Astrocyte (in vitro differentiated cells and primary cell): ENCODE data around the gene RANBP6. TPM values are rescaled to one million over a fixed set of nuclear protein-coding genes. Genes with fewer than 3 reads are reported as not detected.
A peak's percentile ranks its signal among the peaks of the same experiment; 100 is the strongest.

ENCODE experiments used
- DNase-seq: peaks from one replicate; pipeline ENCODE4 v3.0.0-alpha.2; 2010; ENCODE audit warnings: low read depth
- FAIRE-seq: peaks from 2 replicates; lab custom pipeline; 2011; peaks lifted over from hg19 to GRCh38; lab: Jason Lieb, UNC
- H2AFZ ChIP-seq: 2 replicates; pipeline ENCODE4 v1.6.0; 2012; ENCODE audit warnings: low read depth, low read length, inconsistent platforms
- H3K27ac ChIP-seq: 2 replicates; pipeline ENCODE4 v1.5.1; 2011; ENCODE audit warnings: low read depth, low read length, inconsistent platforms
- H3K27me3 ChIP-seq: 2 replicates; pipeline ENCODE4 v1.6.0; 2011; ENCODE audit warnings: low read length, inconsistent platforms; ENCODE audit not compliant: insufficient read depth
- H3K36me3 ChIP-seq: 2 replicates; pipeline ENCODE4 v1.5.1; 2011; ENCODE audit warnings: low read length, inconsistent platforms; ENCODE audit not compliant: insufficient read depth
- H3K4me1 ChIP-seq: 2 replicates; pipeline ENCODE4 v1.5.1; 2011; ENCODE audit warnings: low read length, inconsistent platforms; ENCODE audit not compliant: insufficient read depth
- H3K4me2 ChIP-seq: 2 replicates; pipeline ENCODE4 v1.6.0; 2012; ENCODE audit warnings: low read length, inconsistent platforms
- H3K4me3 ChIP-seq: 2 replicates; pipeline ENCODE4 v1.5.1; 2011; ENCODE audit warnings: low read depth, mild to moderate bottlenecking, low read length, inconsistent platforms; ENCODE audit not compliant: insufficient read depth
- H3K79me2 ChIP-seq: 2 replicates; pipeline ENCODE4 v1.6.0; 2012; ENCODE audit warnings: mild to moderate bottlenecking, low read length, inconsistent platforms; ENCODE audit not compliant: insufficient read depth
- H3K9ac ChIP-seq: 2 replicates; pipeline ENCODE4 v1.6.0; 2012; ENCODE audit warnings: mild to moderate bottlenecking, low read length, inconsistent platforms
- H3K9me3 ChIP-seq: 2 replicates; pipeline ENCODE4 v1.5.1; 2012; ENCODE audit warnings: low read depth, mild to moderate bottlenecking, low read length, inconsistent platforms; ENCODE audit not compliant: insufficient read depth
- H4K20me1 ChIP-seq: 2 replicates; pipeline ENCODE4 v1.6.0; 2012; ENCODE audit warnings: low read length, inconsistent platforms; ENCODE audit not compliant: insufficient read depth
- H3K27ac Mint-ChIP-seq: one replicate; pipeline ENCODE4 v1.8.0; 2021; ENCODE audit warnings: mild to moderate bottlenecking, mixed read lengths; ENCODE audit not compliant: unreplicated experiment
- H3K27me3 Mint-ChIP-seq: one replicate; pipeline ENCODE4 v1.8.0; 2021; ENCODE audit warnings: low read depth, mixed read lengths; ENCODE audit not compliant: unreplicated experiment
- H3K36me3 Mint-ChIP-seq: one replicate; pipeline ENCODE4 v1.8.0; 2021; ENCODE audit warnings: low read depth, mixed read lengths; ENCODE audit not compliant: unreplicated experiment
- H3K4me1 Mint-ChIP-seq: one replicate; pipeline ENCODE4 v1.8.0; 2021; ENCODE audit warnings: low read depth, mixed read lengths; ENCODE audit not compliant: unreplicated experiment
- H3K4me3 Mint-ChIP-seq: one replicate; pipeline ENCODE4 v1.8.0; 2021; ENCODE audit warnings: mild to moderate bottlenecking, moderate library complexity, mixed read lengths; ENCODE audit not compliant: unreplicated experiment
- H3K9me3 Mint-ChIP-seq: one replicate; pipeline ENCODE4 v1.8.0; 2021; ENCODE audit warnings: mild to moderate bottlenecking, mixed read lengths; ENCODE audit not compliant: unreplicated experiment
- CTCF ChIP-seq: IDR thresholded peaks from 2 replicates; pipeline ENCODE4 v1.5.1; 2011; ENCODE audit warnings: low read depth, mild to moderate bottlenecking, inconsistent platforms, low read length, moderate library complexity; ENCODE audit not compliant: insufficient read depth
- EZH2 ChIP-seq: IDR thresholded peaks from 2 replicates; pipeline ENCODE4 v1.6.1; 2012; ENCODE audit warnings: mild to moderate bottlenecking, low read length, inconsistent platforms; ENCODE audit not compliant: insufficient read depth
- total RNA-seq: library from RNA; stranded (reverse); gene quantifications from 2 replicates; pipeline ENCODE4 v1.2.1, GENCODE V29; 2021

Gene RANBP6
- total RNA-seq, 1 donor from 2014 or later, result 29.5 TPM

- H3K4me1 ChIP-seq, result peaks cover 9% of the 10 kb centered on the region
- Mint-ChIP-seq H3K4me1 (peaks cover 25% of the 10 kb centered on the region), H3K27ac (peak overlapping the region; percentile 73), H3K4me3 (peak overlapping the region; percentile 97), H3K9me3 (no peaks in the 10 kb centered on the region), H3K36me3 (no peaks in the 10 kb centered on the region), H3K27me3 (no peaks in the 10 kb centered on the region)
- H3K4me2 ChIP-seq, result peak overlapping the region; percentile 95
- peaks cover 45% of the 10 kb centered on the region for H4K20me1 ChIP-seq
- H3K27ac ChIP-seq, result peak overlapping the region; percentile 72
- TF ChIP-seq EZH2 (no peak), CTCF (no peak)
- H3K27me3 ChIP-seq, result no peaks in the 10 kb centered on the region
- peak overlapping the region; percentile 71 for H2AFZ ChIP-seq
- peak overlapping the region; percentile 88 for H3K9ac ChIP-seq
- DNase-seq (peak; percentile 18), FAIRE-seq (no peak)
- no peaks in the 10 kb centered on the region for H3K36me3 ChIP-seq
- H3K4me3 ChIP-seq, result peak overlapping the region; percentile 74
- no peaks in the 10 kb centered on the region for H3K9me3 ChIP-seq
- peaks cover 71% of the 10 kb centered on the region for H3K79me2 ChIP-seq
Observed at GRCh38 chr9:6007058-6007769, 8.2 kb downstream of the RANBP6 start.

- H3K4me1 Mint-ChIP-seq, result peaks cover 22% of the 10 kb centered on the region
- DNase-seq (peak; percentile 75), FAIRE-seq (no peak)
- Histone ChIP-seq H3K27me3 (no peaks in the 10 kb centered on the region), H3K4me3 (peak overlapping the region; percentile 74), H3K4me2 (peak overlapping the region; percentile 95), H2AFZ (no peak overlapping the region), H3K36me3 (no peaks in the 10 kb centered on the region), H3K27ac (no peak overlapping the region), H4K20me1 (peaks cover 48% of the 10 kb centered on the region), H3K4me1 (peaks cover 9% of the 10 kb centered on the region), H3K9me3 (no peaks in the 10 kb centered on the region), H3K9ac (peak overlapping the region; percentile 88), H3K79me2 (peaks cover 71% of the 10 kb centered on the region)
- no peaks in the 10 kb centered on the region for H3K36me3 Mint-ChIP-seq
- H3K27me3 Mint-ChIP-seq, result no peaks in the 10 kb centered on the region
- TF ChIP-seq CTCF (no peak), EZH2 (no peak)
- peak overlapping the region; percentile 97 for H3K4me3 Mint-ChIP-seq
- H3K27ac Mint-ChIP-seq, result peak overlapping the region; percentile 73
- H3K9me3 Mint-ChIP-seq, result no peaks in the 10 kb centered on the region
Observed at GRCh38 chr9:6006749-6007057, 8.7 kb downstream of the RANBP6 start.

GRCh38 chr9:6000955-6001354 lies 14.5 kb downstream of the RANBP6 start:
- Histone ChIP-seq H3K4me2 (no peak overlapping the region), H2AFZ (no peak overlapping the region), H3K36me3 (no peaks in the 10 kb centered on the region), H3K4me1 (peaks cover 4% of the 10 kb centered on the region), H3K27me3 (no peaks in the 10 kb centered on the region), H3K27ac (no peak overlapping the region), H3K9me3 (no peaks in the 10 kb centered on the region), H3K4me3 (no peak overlapping the region), H3K79me2 (peaks cover 91% of the 10 kb centered on the region), H4K20me1 (peaks cover 55% of the 10 kb centered on the region), H3K9ac (no peak overlapping the region)
- peaks cover 6% of the 10 kb centered on the region for H3K4me1 Mint-ChIP-seq
- H3K27me3 Mint-ChIP-seq, result no peaks in the 10 kb centered on the region
- no peak for FAIRE-seq
- H3K36me3 Mint-ChIP-seq, result no peaks in the 10 kb centered on the region
- TF ChIP-seq CTCF (no peak), EZH2 (no peak)
- H3K4me3 Mint-ChIP-seq, result no peak overlapping the region
- no peak overlapping the region for H3K27ac Mint-ChIP-seq
- H3K9me3 Mint-ChIP-seq, result no peaks in the 10 kb centered on the region
- no peak for DNase-seq
